Spinal cord (tissue), 10 donors: ENCODE results near the gene TNFRSF9. TPM values are rescaled to one million over a fixed set of nuclear protein-coding genes. Genes with fewer than 3 reads are reported as not detected.
A peak's percentile ranks its signal among the peaks of the same experiment; 100 is the strongest.

ENCODE experiments used
- DNase-seq, 6 donors: peaks; one replicate each; pipeline versions ENCODE4 v3.0.0 to v3.0.0-alpha.2; 2013 to 2015; ENCODE audit warnings: low spot score in 6 of 6, low read depth in 4 of 6
- H3K27ac ChIP-seq: one replicate; pipeline ENCODE4 v1.5.1; 2013; ENCODE audit warnings: low read depth, low read length, control low read depth
- H3K27me3 ChIP-seq: one replicate; pipeline ENCODE4 v1.6.1; 2013; ENCODE audit warnings: low read length; ENCODE audit not compliant: control insufficient read depth, insufficient read depth
- H3K36me3 ChIP-seq: one replicate; pipeline ENCODE4 v1.6.1; 2013; ENCODE audit warnings: low read length; ENCODE audit not compliant: control insufficient read depth, insufficient read depth
- H3K4me1 ChIP-seq: one replicate; pipeline ENCODE4 v1.6.1; 2013; ENCODE audit warnings: low read length; ENCODE audit not compliant: control insufficient read depth, insufficient read depth
- H3K4me3 ChIP-seq: one replicate; pipeline ENCODE4 v1.5.1; 2013; ENCODE audit warnings: low read depth, low read length, control low read depth
- H3K9me3 ChIP-seq: one replicate; pipeline ENCODE4 v1.6.1; 2013; ENCODE audit warnings: low read length; ENCODE audit not compliant: control insufficient read depth, insufficient read depth
- WGBS: methylation state at CpG from one replicate; pipeline ENCODE4 v1.1.5; 2013; ENCODE audit warnings: missing lambda C conversion rate; ENCODE audit not compliant: insufficient coverage; 5-methylcytosine and 5-hydroxymethylcytosine counted together
- long read RNA-seq, 4 donors: transcript quantifications; one replicate each; lab custom pipeline, GENCODE V29; 2026
- polyA plus RNA-seq, 2 donors: library from polyadenylated mRNA; unstranded; fragments of 120-200 nt; gene quantifications; one replicate each; pipeline ENCODE4 v1.2.1, GENCODE V29; 2013; ENCODE audit not compliant: insufficient read length in 2 of 2
- total RNA-seq, 2 donors: library from RNA; depleted of rRNA in 1 of 2; stranded (reverse); fragments of 120-200 nt in 1 of 2; fragments of >200 nt in 1 of 2; gene quantifications; one replicate each; pipeline versions ENCODE4 v1.2.3 to v1.2.4, GENCODE V29; 2013 to 2014
- donor health status: healthy.

Gene TNFRSF9
- total RNA-seq (under 1 TPM; 0.10 to 0.11 TPM), polyA plus RNA-seq (under 1 TPM in 1 of 2 donors, not detected in 1; 0.29 TPM)
- long read RNA-seq, donor 1: 0 reads
- long read RNA-seq, donor 2: 0 reads
- long read RNA-seq, donor 3, partial matches to known transcripts: 228 of 291 reads
- long read RNA-seq, donor 3, other reads (novel, unspliced or antisense): 63 of 291 reads
- long read RNA-seq, donor 4: 0 reads

GRCh38 chr1:7940745-7941436, at the start of gene TNFRSF9:
Gene TNFRSF9, minus strand, starts transcription at chr1:7940839. Its CDS starts 845 bp downstream, at chr1:7939994.
- WGBS: 82% methylated on average over 12 of the region's 14 CpGs
- H3K27me3 ChIP-seq: peaks cover 20% of the 10 kb centered on the region
- H3K4me3 ChIP-seq: no peak within 1 kb of the TSS
- peaks cover 8% of the 10 kb centered on the region for H3K4me1 ChIP-seq
- DNase-seq: no peak
- no peak within 1 kb of the TSS for H3K27ac ChIP-seq
- H3K9me3 ChIP-seq: no peaks in the 10 kb centered on the region
- no peaks in the 10 kb centered on the region for H3K36me3 ChIP-seq

GRCh38 chr1:7989762-7990428, 49.3 kb upstream of the TNFRSF9 start:
- Histone ChIP-seq H3K4me3 (no peak overlapping the region), H3K27me3 (no peaks in the 10 kb centered on the region), H3K9me3 (no peaks in the 10 kb centered on the region), H3K27ac (no peak overlapping the region), H3K36me3 (peaks cover 28% of the 10 kb centered on the region), H3K4me1 (no peaks in the 10 kb centered on the region)
- peak in 1 of 6 donors; percentile 26 for DNase-seq
- WGBS: 100% methylated on average over 1 of the region's 2 CpGs

GRCh38 chr1:7988576-7988975, 47.9 kb upstream of the TNFRSF9 start:
- 100% methylated on average over 1 of the region's 1 CpG for WGBS

GRCh38 chr1:7987528-7987927, 46.9 kb upstream of the TNFRSF9 start:
- Histone ChIP-seq H3K4me3 (no peak overlapping the region), H3K4me1 (no peaks in the 10 kb centered on the region), H3K36me3 (peaks cover 43% of the 10 kb centered on the region), H3K27me3 (no peaks in the 10 kb centered on the region), H3K9me3 (no peaks in the 10 kb centered on the region), H3K27ac (no peak overlapping the region)
- WGBS: 97% methylated on average over 6 of the region's 7 CpGs
- no peak for DNase-seq

More at GRCh38 chr1:7988576-7988975, 47.9 kb upstream of the TNFRSF9 start:
- Histone ChIP-seq H3K27me3 (no peaks in the 10 kb centered on the region), H3K4me1 (no peaks in the 10 kb centered on the region), H3K4me3 (no peak overlapping the region), H3K27ac (no peak overlapping the region), H3K9me3 (no peaks in the 10 kb centered on the region), H3K36me3 (peaks cover 37% of the 10 kb centered on the region)
- no peak for DNase-seq

- 87% methylated on average over 11 of the region's 15 CpGs for WGBS
These were observed 45.4 kb upstream of the TNFRSF9 start for GRCh38 chr1:7985851-7986612.

GRCh38 chr1:7984811-7985210, 44.2 kb upstream of the TNFRSF9 start:
- H3K27ac ChIP-seq: no peak overlapping the region
- DNase-seq: peak in 1 of 6 donors; percentile 49
- H3K9me3 ChIP-seq: no peaks in the 10 kb centered on the region
- H3K4me1 ChIP-seq: no peaks in the 10 kb centered on the region
- peaks cover 49% of the 10 kb centered on the region for H3K36me3 ChIP-seq
- WGBS: 33% methylated on average over 9 of the region's 15 CpGs
- H3K27me3 ChIP-seq: no peaks in the 10 kb centered on the region
- H3K4me3 ChIP-seq: no peak overlapping the region

More at GRCh38 chr1:7985851-7986612, 45.4 kb upstream of the TNFRSF9 start:
- H3K36me3 ChIP-seq: peaks cover 46% of the 10 kb centered on the region
- H3K9me3 ChIP-seq: no peaks in the 10 kb centered on the region
- DNase-seq: no peak
- H3K4me3 ChIP-seq: no peak overlapping the region
- H3K27me3 ChIP-seq: no peaks in the 10 kb centered on the region
- no peaks in the 10 kb centered on the region for H3K4me1 ChIP-seq
- H3K27ac ChIP-seq: no peak overlapping the region

GRCh38 chr1:7983086-7983778, 42.6 kb upstream of the TNFRSF9 start:
- Histone ChIP-seq H3K9me3 (no peaks in the 10 kb centered on the region), H3K36me3 (peaks cover 65% of the 10 kb centered on the region), H3K27ac (no peak overlapping the region), H3K4me3 (no peak overlapping the region), H3K4me1 (no peaks in the 10 kb centered on the region), H3K27me3 (no peaks in the 10 kb centered on the region)
- WGBS: 95% methylated on average over 15 of the region's 15 CpGs
- DNase-seq: no peak

- WGBS: 100% methylated on average over 4 of the region's 7 CpGs
- Histone ChIP-seq H3K9me3 (no peaks in the 10 kb centered on the region), H3K27me3 (no peaks in the 10 kb centered on the region), H3K36me3 (peaks cover 53% of the 10 kb centered on the region), H3K4me3 (no peak overlapping the region), H3K4me1 (no peaks in the 10 kb centered on the region), H3K27ac (no peak overlapping the region)
- no peak for DNase-seq
These were observed 40.3 kb upstream of the TNFRSF9 start for GRCh38 chr1:7980984-7981383.
